Esophagus muscularis mucosa (tissue), 4 donors: ENCODE results near the gene QSER1. TPM values are rescaled to one million over a fixed set of nuclear protein-coding genes. Genes with fewer than 3 reads are reported as not detected.

Experiments
- DNase-seq: peaks from one replicate; pipeline ENCODE4 v3.0.0-alpha.2; 2017; ENCODE audit errors: extremely low spot score
- H3K27ac ChIP-seq, 4 donors: fragments of 200-600 bp; sonication (generic); replicated peaks in 1 of 4; 1 replicate in 3 of 4; 2 replicates in 1 of 4; pipeline ENCODE4 v1.5.1; 2016 to 2019; ENCODE audit warnings: mild to moderate bottlenecking in 1 of 4
- H3K27me3 ChIP-seq, 4 donors: fragments of 200-600 bp; sonication (generic); one replicate each; pipeline versions ENCODE4 v1.5.1 to v1.6.0; 2016 to 2019
- H3K36me3 ChIP-seq, 4 donors: fragments of 200-600 bp; sonication (generic); one replicate each; pipeline ENCODE4 v1.5.1; 2016 to 2019
- H3K4me1 ChIP-seq, 4 donors: fragments of 200-600 bp; sonication (generic); one replicate each; pipeline ENCODE4 v1.5.1; 2016 to 2019
- H3K4me3 ChIP-seq, 4 donors: fragments of 200-600 bp; sonication (generic); 1 replicate in 2 of 4; 2 replicates in 2 of 4; pipeline ENCODE4 v1.5.1; 2016 to 2019; ENCODE audit warnings: mild to moderate bottlenecking in 4 of 4, moderate library complexity in 1 of 4
- H3K9me3 ChIP-seq, 4 donors: fragments of 200-600 bp; sonication (generic); 1 replicate in 3 of 4; 2 replicates in 1 of 4; pipeline ENCODE4 v1.5.1; 2016 to 2019
- CTCF ChIP-seq, 3 experiments: fragments of 200-600 bp in 2 of 3; fragments of 450-650 bp in 1 of 3; sonication (generic) in 2 of 3; IDR thresholded peaks; one replicate each; pipeline ENCODE4 v1.5.1; 2017 to 2019; ENCODE audit warnings: antibody characterized with exemption in 3 of 3, mild to moderate bottlenecking in 2 of 3, moderate library complexity in 1 of 3
- EP300 ChIP-seq: sonication (generic); formaldehyde crosslinking; IDR thresholded peaks from one replicate; pipeline ENCODE4 v1.6.1; 2017; ENCODE audit warnings: antibody characterized with exemption
- POLR2A ChIP-seq: fragments of 450-650 bp; IDR thresholded peaks from one replicate; pipeline ENCODE4 v1.6.1; 2017; ENCODE audit warnings: antibody characterized with exemption, moderate library complexity, mild to moderate bottlenecking, low read depth
- POLR2AphosphoS5 ChIP-seq, 2 donors: sonication (generic); formaldehyde crosslinking; IDR thresholded peaks; one replicate each; pipeline ENCODE4 v1.6.1; 2017; ENCODE audit warnings: antibody characterized with exemption in 2 of 2
- WGBS: methylation state at CpG from one replicate; pipeline ENCODE4 v1.1.5; 2018; 5-methylcytosine and 5-hydroxymethylcytosine counted together
- intact Hi-C: fragments of 100-400 bp; cut with DNase I; formaldehyde crosslinking; loops from one replicate; pipeline ENCODE4 v1.15.1; 2023
- total RNA-seq, 4 donors: library from RNA; depleted of rRNA; stranded (reverse); fragments of >200 nt; gene quantifications; one replicate each; pipeline versions ENCODE4 v1.1.0 to v1.2.1, GENCODE V29; 2016

The QSER1 gene
- total RNA-seq, 4 donors from 2014 or later, result 18.9 to 23.7 (median 21.9) TPM

GRCh38 chr11:32911413-32911812 lies 18.8 kb downstream of the QSER1 start:
- no peaks in the 10 kb centered on the region for H3K4me1 ChIP-seq
- no peak for DNase-seq
- H3K36me3 ChIP-seq, result no peaks in the 10 kb centered on the region
- H3K27me3 ChIP-seq, result no peaks in the 10 kb centered on the region
- 93% methylated on average over 3 of the region's 3 CpGs for WGBS
- no peak for TF ChIP-seq CTCF (IDR thresholded peaks at IDR 0.05)
- no peaks in the 10 kb centered on the region for H3K9me3 ChIP-seq
- no peak overlapping the region for H3K27ac ChIP-seq
- intact Hi-C loops, result no loop called here
- H3K4me3 ChIP-seq, result no peak overlapping the region

- TF ChIP-seq POLR2AphosphoS5 (IDR thresholded peaks at IDR 0.05) (no peak), CTCF (IDR thresholded peaks at IDR 0.05) (no peak), POLR2A (no peak), EP300 (no peak)
- H3K4me3 ChIP-seq, result no peak overlapping the region
These were observed 20.8 kb downstream of the QSER1 start for GRCh38 chr11:32913445-32913844.

DNA sequence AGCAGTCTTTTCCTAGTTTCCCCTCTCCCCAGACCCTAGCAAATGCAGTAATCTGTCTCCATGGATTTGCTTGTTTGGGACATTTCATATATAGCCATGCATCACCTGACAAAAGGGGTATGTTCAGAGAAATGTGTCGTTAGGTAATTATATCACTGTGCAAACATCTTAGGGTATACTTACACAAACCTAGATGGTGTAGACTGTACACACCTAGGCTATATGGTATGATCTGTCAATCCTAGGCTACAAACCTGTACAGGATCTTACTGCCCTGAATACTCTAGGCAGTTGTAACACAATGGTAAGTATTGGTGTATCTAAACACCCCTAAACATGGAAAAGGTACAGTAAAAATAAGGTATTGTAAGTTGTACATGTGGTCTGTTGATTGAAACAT lies 23.8 kb downstream of the QSER1 start:
- TF ChIP-seq CTCF (IDR thresholded peaks at IDR 0.05), result no peak
- no peak for TF ChIP-seq EP300
- TF ChIP-seq POLR2AphosphoS5 (IDR thresholded peaks at IDR 0.05), result no peak
- TF ChIP-seq POLR2A, result no peak
- intact Hi-C loops, result no loop called here
- no peaks in the 10 kb centered on the region for H3K36me3 ChIP-seq
- no peak for DNase-seq
- H3K9me3 ChIP-seq, result no peaks in the 10 kb centered on the region
- no peak overlapping the region for H3K27ac ChIP-seq
- no peaks in the 10 kb centered on the region for H3K27me3 ChIP-seq
- no peak overlapping the region for H3K4me3 ChIP-seq
- peaks cover 0 to 6% (median 0%) of the 10 kb centered on the region in 4 donors for H3K4me1 ChIP-seq
- 100% methylated on average over 1 of the region's 1 CpG for WGBS

More at GRCh38 chr11:32913445-32913844, 20.8 kb downstream of the QSER1 start:
- WGBS, result 93% methylated on average over 7 of the region's 7 CpGs
- Histone ChIP-seq H3K27me3 (no peaks in the 10 kb centered on the region), H3K36me3 (no peaks in the 10 kb centered on the region), H3K4me1 (peaks cover 0 to 6% (median 0%) of the 10 kb centered on the region in 4 donors), H3K27ac (no peak overlapping the region), H3K9me3 (no peaks in the 10 kb centered on the region)
- intact Hi-C loops, result no loop called here
- no peak for DNase-seq

- no peak for DNase-seq
- peaks cover 0 to 6% (median 0%) of the 10 kb centered on the region in 4 donors for H3K4me1 ChIP-seq
- no peaks in the 10 kb centered on the region for H3K27me3 ChIP-seq
- no peaks in the 10 kb centered on the region for H3K9me3 ChIP-seq
- intact Hi-C loops, result no loop called here
- H3K27ac ChIP-seq, result no peak overlapping the region
- TF ChIP-seq POLR2AphosphoS5 (IDR thresholded peaks at IDR 0.05) (no peak), POLR2A (no peak), CTCF (IDR thresholded peaks at IDR 0.05) (no peak), EP300 (no peak)
- no peaks in the 10 kb centered on the region for H3K36me3 ChIP-seq
- 95% methylated on average over 8 of the region's 8 CpGs for WGBS
- H3K4me3 ChIP-seq, result no peak overlapping the region
These were observed 24.4 kb downstream of the QSER1 start for GRCh38 chr11:32916994-32917393.

DNA sequence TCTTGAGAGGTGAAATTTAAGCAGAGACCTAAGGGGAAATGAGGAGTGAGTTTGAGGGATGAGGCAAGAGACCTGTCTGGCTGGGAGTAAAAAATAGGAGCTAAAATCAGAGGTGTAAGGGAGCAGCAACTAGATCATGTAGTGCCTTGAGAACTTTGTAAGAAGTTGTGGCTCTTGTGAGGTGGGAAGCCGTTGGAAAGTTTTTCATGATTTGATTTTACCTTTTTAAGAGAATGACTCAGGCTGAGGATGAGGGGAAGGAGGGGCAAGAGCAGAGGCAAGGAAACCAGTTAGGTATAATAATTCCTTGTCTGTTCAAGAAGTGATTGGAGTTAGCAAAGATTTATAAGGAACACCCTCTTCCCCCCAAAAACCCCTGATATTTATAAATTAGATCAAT lies 25.8 kb downstream of the QSER1 start:
- H3K9me3 ChIP-seq, result no peaks in the 10 kb centered on the region
- H3K36me3 ChIP-seq, result no peaks in the 10 kb centered on the region
- no peak for TF ChIP-seq CTCF (IDR thresholded peaks at IDR 0.05)
- no peak for TF ChIP-seq POLR2A
- no peak overlapping the region for H3K4me3 ChIP-seq
- H3K27ac ChIP-seq, result no peak overlapping the region
- H3K4me1 ChIP-seq, result peaks cover 0 to 6% (median 0%) of the 10 kb centered on the region in 4 donors
- WGBS, result 68% methylated on average over 1 of the region's 1 CpG
- intact Hi-C loops, result no loop called here
- no peak for DNase-seq
- no peaks in the 10 kb centered on the region for H3K27me3 ChIP-seq
